NCI-H460 (cell line): ENCODE data around the gene RPS6KA2. TPM values are rescaled to one million over a fixed set of nuclear protein-coding genes. Genes with fewer than 3 reads are reported as not detected.

ENCODE experiments used
- DNase-seq: peaks from one replicate; pipeline ENCODE4 v3.0.0-alpha.2; 2016; ENCODE audit warnings: low read depth; ENCODE audit errors: extremely low read depth
- total RNA-seq: library from RNA; depleted of rRNA; stranded (reverse); fragments of >200 nt; shearing (Covaris generic); gene quantifications from 2 replicates; pipeline ENCODE4 v1.2.3, GENCODE V29; 2014

Gene RPS6KA2
- total RNA-seq, 1 experiment from 2014 or later: 6.7 TPM

DNA sequence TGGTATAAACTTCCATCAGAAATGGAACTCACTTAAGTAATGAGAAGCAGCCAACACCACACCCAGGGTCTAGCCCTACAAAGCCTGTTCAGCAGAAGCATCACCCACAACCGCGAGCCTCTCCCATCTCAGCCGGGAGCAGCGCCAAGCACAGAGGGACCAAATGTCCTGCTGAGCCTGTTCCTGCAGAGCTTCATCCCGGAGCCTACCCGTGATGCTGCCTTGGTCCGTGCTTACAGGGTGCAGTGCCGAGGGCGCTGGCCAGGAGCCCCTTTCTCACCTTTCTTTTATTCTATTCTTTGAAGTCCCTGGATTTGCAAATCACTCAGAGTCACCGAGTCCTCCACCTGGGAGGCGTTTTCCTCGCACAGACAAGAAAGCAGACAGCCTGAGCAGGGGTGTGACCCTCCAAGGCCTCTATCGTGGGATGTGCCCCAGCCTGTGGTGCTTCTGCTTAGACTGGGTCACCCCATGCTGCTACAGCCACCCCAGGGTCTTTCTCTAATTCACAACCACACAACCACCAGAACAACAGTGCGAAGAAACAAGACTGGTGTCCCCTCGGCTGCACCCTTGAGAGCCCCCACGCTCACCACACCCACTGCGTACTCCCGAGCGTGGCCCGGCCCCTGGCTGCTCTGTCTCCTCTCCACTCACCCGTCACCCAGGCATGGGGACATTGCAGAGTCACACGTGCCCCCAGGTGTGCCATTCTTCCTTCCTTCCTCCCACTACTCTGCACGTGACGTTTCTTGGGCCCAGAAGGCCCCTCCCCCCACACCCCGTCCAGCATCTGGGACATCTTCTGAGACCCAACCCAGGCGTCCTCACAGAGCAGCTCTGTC, 152.1 kb downstream of the RPS6KA2 start:
- DNase-seq: no peak

DNA sequence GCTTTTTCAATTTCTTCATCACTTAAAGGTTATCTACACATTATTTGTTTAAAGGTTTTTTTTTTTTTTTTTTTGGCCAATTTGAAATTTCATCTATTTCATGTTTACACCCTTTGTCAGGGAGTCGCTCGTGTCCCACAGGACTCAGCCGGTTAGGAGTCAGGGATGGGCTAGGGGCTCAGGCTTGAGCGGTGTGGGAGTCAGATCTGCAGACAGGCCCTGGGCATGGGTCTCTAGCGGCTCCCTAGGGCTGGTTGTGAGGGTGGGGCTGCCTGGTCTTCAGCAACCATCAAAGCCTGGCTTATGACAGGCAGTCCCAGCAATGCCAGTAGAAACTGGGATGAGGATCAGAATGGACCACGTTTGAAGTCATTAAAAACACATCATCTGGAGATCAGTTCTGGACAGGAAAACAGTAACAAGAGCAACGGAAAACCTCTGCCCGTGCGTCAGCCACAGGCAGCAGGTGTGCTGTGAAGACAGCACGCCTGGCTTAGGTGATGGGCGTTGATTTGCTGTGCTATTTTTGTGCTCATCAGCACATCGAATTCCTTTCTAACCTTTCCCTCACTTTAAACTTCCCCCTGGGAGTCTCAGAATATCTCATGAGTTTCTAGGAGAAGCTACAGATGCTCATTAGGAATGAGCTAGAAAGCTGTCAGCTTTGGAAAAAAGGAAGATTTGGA, 153.0 kb downstream of the RPS6KA2 start:
- no peak for DNase-seq

DNA sequence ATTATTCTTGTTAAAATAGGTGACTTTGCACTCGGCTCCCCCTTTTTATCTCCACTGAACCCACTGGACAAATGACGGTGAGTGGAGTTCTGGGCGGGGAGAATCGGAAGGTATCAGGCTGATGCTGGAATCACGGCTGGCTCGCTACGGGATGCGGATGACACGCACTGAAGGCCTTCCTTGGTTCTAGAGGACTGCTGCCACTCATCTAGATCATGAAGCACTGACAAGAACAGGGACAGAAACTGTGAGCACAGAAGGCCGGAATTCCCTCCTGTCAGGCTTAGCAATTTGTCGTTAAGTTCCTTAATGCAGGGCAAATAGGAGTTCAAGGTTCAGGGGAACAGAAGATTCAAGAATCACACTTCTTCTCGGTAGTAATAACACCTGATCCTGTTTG, 154.4 kb downstream of the RPS6KA2 start:
- no peak for DNase-seq

DNA sequence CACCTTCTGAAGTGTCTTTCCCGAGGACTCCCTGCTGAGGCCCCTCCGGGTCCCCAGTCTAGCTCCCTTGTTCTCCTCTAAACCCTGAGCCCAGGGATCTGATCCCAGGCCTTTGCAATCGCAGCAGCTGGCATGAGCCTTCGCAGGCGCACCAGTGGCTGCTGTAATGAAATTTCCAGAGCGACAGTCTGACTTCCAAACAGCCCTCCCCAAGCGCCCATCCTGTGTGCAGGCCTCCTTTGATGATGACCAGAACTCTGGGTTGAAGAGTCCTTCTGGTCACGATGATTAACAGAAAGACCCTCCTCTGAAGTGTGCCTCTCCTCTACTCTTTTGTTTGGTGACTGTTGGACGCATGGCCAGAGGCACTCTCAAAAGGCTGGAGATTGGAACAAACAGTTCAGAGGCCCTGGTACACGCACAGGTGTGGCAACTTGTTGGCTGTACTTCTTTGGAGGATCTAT, 155.2 kb downstream of the RPS6KA2 start:
- DNase-seq: no peak

DNA sequence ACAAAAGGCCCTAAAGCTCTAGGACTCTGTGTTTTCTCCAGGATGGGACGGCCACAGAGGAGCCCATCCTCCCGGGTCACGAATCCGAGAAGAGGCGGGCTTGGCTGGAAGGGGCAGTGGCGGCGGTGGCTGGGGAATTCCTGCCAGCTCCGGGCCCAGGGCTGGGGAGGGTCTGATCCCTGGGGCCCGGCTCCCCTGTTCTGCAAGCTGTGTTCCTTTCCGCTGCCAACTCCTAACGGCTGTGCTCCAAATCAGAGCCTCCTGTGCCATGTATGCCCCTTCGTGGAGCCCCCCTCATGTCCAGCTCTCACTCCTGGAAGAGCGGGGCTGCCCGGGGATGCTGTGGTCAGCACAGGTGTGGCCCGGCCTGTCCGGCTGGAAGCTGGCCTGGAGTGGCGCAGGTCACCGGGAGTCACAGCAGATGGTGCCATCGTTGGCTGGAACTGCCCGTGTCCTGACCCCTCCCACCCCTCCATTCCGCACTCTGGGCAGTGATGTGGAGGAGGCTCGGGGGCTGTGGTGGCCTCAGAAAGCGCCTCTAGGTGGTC, 156.1 kb downstream of the RPS6KA2 start:
- no peak for DNase-seq

DNA sequence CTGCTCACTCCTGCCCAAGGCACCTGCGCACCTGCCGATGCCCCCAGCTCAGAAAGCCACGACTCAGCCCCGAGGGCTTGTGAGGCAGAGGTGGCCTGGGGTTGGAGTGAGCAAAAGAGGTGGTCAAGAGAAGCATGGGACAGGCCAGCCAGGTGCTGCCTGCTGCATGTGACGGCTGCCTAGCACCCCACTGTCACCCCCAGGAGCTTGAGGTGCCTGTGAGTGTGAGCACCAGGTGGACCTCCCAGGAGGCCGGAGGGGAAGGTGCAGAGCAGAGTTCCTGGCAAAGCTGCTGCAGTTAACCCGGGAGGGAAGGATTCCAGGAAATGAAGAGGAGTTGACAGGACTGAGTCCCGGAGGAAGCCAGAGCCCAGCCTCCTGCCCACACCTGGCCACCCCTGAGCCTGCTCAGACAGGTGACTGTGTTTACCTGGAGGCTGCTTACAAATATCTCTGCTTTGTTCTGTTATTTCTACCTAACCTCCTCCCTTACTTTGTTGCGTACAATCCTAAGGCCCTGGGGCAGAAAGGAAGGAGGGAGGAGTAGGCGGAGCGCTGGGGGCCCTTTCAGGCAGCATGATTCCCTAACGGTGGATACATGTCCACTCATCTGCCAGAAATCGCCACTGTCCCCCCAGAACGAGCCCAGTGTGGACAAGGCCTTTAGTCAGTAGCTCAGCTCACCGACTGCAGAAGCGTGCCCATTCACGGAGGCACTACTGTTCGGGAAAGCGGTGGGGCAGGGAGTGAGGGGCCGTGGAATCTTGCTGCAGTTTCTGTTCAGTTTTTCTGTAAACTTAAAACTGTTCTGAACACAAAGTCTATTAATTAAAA, 156.8 kb downstream of the RPS6KA2 start:
- DNase-seq: no peak

DNA sequence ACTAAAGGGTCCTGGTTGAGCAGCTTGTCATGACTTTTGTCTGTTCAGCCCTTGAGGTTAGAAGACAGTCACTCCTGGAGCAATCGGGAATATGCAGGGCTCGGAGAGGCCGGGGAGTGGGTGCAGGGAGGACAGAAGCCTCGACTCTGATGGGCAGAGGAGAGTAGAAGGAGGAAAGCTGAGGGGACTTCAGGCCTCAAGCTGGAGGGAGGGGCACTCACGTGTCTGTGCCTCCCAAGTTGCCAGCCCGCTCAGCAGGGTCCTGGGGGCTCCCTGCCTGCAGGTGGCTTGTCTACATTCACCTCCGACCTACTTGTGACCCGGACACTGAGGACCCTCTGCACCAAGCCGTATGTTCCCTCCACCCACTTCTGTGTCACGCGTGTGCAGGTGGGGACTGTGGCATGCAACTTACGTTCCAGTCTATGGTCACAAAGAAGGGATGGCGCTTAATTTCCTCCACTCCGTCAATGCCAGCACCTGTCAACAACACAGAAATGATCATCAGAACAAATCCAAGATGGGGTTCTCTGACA, 157.6 kb downstream of the RPS6KA2 start:
- DNase-seq: no peak

DNA sequence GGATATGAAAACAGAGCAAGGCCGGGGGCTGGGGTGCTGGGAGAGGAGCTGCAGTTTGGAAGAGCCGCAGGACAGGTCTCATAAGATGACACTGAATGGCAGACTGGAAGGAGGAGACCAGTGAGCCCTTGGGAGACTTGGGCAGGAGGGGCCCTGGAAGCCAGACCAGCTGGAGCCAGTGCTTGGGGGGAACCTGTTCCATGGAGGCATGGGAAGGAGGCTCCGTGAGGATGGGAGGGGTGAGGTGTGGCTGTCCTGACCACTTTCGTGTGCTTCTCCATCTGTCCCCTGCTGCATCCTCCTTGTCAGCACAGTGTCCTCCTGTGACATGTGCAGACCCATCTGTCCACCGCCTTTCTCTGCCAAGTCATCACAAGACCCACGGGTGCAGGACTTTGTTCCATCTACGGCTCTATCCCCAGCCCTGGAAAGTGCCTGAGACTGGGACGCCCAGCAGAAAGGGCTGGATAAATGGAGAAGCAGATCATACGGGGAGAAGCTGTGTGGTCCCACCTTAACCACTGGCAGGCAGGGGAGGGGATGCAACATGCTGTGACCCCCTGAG, 159.5 kb downstream of the RPS6KA2 start:
- DNase-seq: no peak

DNA sequence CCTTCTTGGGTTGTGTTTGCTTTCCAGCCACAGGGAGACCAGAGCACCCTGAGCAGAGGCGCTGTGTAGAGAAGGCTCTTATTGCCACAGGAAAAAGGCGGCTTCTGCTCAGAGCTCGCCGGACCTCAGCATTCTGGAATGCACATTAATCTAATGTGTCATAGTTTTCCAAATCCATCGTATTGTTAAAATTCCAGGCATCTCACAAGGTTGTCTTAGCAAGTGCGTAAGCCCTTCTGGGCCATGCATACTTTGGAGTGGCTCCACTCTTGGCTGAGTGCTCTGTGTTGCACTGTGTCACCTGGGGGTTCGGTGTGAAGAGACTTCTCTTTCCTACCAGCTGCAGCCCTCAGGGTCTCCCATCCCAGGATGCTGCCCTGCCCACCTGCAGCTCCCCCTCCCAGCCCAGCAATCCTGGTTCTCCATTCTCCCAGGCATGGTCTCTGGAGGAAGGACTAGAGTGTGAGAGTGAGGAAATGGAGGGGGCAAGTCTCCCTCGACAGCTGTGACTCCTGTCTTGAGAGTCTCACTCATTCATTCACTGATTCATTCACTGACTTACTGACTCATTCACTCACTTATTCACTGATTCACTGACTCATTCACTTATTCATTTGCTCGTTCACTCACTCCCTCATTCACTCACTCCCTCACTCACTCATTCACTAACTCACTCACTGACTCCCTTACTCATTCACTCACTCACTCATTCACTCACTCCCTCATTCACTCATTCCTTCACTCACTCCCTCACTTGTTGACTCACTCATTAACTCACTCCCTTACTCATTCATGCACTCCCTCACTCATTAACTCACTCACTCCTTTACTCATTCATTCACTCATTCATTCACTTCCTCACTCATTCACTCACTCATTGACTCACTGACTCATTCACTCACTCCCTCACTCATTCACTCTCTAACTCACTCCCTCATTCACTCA, 160.6 kb downstream of the RPS6KA2 start:
- no peak for DNase-seq

DNA sequence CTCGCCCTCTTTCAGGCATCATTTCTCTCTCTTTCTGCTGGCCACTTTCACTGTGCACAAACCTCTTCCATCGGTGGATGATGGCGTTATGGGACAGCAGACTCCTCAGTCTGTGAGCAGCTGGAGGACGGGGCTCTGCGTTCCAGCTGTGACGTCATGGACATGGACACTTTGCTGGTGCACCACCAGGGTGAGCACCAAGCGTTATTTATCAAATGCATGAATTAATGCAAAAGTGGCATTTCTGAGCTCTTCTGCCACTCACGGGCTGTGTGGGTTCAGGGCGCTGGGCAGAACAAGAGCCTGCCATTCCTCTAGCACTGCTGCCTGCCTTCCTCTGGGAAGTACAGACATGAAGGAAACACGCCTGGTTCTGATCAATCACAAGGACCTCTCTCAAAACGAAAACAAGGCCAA, 161.4 kb downstream of the RPS6KA2 start:
- no peak for DNase-seq

DNA sequence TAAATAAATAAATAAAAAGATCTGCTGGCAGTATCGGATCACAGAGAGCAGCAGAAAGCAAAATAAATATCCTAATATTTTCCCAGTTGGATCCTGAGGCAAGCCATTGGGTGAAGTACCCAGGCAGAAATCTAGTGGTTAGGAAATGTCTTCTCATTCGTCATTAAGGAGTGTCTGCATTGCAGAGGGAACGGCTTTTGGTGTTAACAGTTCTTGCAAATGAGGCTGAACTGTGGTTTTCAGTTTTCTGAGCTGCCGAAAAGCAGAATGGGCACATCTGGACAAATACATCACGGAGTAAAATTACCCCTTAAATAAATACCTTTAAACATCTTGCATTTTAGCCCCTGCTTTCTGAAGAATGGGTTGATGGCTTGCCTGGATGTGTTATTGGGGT, 162.1 kb downstream of the RPS6KA2 start:
- no peak for DNase-seq

DNA sequence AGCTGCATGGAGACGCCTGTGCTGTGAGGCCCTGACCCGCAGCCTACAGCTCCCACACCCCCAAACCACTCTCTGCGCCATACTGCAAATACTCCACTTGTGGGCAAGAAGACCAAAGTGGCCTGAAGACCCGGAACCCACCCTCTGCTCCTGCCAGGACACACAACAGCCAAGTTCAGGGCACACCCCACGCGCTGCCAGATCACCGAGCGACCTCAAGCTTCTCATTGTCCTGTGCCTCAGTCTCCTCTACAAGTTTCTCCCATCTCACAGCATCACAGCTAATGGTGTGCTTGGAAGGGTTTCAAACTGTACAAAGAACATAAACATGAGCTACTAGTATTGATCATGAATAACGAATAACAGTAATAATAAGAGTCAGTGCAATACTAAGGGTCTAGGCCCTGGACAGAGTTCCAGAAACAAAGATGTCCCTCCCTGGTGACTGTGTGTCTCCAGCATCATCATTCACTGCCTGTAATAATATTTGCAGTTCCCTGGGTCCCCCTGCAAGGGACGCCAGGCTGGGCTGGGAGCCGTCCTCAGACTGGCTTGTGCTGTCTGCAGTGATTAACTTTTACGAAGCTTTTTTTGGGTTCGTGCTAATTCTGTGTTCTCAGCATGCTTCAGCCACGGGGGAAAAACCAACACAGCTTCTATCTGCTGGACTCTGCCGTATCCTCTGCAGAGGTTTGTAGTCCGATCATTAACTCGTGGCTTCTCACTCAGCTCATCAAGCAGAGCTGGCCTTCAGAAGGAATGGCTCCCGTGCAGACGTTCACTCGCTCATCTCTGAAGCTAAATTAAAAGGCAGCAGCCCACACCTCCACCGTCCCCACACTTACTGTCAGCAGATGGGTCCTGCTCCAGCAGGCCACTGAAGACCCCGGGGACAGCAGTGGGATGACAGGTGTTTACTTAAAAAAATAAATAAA, 162.7 kb downstream of the RPS6KA2 start:
- no peak for DNase-seq

DNA sequence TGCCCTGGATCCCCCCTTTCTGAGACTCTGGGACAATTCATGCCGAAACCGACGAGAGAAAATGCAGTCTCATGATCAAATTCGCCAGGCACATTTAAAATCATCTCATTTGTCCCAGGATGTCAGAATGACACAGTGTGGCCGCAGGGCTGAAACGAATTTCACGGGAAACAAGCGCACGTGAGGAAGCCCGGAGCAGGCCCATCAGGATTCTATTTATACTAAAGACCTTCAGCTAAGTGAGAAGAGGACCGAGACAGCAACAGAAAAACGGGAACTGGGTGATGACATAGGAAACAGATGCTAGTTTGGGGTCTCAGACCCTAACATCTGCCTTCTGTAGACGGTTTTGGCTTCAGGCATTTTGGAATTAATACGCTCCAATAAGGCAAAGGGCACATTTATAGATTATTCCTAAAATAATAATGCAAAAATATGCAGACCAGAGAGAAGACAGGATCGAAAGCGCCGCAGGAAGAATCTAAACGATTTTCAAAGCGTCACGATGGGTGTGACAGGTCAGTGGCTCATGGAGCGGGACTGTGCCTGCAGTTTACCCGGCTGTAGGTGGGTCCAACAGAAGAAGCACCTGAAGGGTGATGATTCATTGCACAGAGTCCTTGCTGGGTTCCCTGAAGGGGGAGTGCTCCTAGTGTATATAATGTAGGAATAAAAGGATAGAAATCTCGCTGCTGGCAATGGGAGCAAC, 163.5 kb downstream of the RPS6KA2 start:
- no peak for DNase-seq

DNA sequence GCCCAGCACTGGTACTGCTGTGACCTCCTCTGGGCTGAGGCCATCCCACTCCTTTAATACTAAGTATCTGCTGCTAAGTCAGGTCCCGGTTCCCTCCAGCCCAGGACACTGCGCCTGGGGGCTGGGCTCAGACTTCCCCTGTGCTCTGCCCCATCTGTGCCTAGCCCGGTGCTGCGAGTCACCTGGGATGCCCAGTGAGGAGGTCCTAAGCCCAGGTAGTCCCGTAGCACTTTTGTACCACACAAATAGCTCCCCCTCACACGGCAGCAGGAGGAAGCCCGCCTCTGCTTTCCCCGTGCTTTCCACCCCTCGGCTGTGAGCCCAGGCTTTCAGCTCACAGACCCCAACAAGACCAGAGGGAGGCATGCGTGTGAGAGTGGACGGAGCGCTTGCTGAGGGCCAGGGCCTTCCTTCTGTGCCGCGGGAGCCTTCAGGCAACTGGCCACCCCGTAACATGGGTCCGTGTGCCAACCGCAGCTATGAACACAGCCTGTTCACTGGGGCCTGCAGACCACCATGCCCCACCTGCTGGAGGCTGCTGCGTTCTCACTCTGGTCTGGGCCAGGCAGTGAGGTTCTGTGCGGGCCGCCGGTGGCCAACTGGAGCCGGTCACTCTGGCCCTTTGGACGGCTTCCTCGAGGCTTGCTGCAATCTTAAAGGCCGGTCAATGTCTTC, 164.5 kb downstream of the RPS6KA2 start:
- DNase-seq: no peak

DNA sequence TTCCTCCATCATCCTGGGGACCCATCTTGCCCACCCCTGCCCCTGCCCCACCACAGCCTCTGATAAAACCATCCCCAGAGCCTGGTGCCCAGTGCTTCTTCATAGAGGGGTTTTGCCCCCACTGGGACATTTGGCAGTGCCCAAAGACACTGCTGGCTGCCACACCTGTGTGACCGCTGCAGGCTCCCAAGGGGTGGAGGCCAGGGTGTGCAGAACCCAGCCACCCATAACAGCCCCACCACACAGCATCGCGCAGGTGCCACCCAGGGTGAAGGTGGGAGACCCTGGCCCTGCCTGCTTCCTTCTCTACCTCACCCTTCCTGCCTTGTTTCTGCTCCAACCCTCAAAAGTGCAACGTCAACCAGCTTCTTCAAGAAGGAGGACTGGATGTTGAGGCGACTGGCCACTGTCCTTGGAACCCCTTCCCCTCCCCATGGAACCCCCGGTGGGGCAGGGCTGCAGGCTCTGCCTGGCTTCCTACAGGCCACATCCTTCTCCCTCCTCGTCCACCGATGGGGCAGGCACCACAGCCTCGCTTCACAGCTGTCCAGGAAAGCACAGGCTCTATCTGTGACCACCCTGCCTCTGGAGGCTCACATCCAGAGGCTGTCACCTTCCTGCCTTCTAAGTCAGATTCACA, 165.1 kb downstream of the RPS6KA2 start:
- DNase-seq: no peak
